Measurements from ENCODE around the gene FAM13A.
"Not testable (repeated sequence)": the region's sequence is repeated elsewhere in the genome, so short reads cannot be mapped to it uniquely, and the experiment has no call there.

The FAM13A gene

DNA sequence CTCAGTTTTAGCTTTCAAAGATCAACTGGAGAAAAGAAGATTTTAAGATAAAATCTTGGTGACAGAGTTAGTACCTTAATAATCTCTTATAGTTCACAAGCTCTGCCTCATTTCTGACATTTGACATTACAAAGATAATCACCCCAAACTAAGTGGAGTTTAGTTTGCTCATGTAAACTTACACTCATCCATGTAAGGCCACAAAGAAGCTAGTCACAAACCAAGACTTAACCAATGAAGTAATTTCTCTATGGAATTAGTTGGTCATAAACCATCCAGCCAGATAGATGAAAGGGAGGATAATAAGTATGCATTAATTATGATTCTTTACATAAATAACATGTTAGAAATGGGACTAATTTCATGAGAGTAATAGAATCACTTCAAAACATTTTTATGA is 159.2 kb downstream of the FAM13A start:
- no peak for DNase-seq (ENCODE audit: low read depth)

DNA sequence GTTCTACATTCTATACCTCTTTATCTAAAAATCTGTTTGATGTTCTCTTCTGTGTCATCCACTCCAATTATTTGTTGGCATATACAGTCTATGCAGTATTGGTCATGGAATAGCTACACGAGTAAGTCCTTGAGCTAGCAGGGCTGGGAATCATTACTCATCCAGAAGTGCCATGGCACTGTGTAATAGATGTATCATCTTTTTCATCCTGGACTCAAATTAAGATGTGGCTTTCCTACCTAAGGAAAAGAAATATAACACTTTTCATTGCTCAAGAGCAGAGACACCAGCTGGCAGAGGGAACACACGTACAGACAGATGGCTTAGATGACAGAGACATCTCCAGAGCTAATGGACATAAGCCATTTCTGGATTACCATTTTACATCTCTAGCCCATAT is 159.8 kb downstream of the FAM13A start:
- no peak for DNase-seq (ENCODE audit: low read depth)

DNA sequence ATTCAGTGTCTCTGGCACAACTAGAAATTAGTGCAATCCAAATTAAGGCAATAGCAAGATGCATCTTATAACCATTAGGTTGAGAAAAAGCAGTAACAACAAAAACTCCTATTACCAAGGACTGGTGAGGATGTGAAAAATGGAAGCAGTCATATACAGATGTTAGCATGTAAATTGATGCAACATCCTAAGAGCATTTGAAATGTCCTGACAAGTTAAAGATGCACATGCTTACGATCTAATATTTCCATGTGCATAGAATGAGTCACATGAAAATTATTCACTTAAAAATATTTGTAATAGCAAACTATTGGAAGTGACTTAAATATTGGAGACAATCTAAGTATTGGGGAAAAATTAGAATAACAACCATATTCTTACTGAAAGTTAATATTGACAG is 163.0 kb downstream of the FAM13A start:
- DNase-seq (ENCODE audit: low read depth): no peak

DNA sequence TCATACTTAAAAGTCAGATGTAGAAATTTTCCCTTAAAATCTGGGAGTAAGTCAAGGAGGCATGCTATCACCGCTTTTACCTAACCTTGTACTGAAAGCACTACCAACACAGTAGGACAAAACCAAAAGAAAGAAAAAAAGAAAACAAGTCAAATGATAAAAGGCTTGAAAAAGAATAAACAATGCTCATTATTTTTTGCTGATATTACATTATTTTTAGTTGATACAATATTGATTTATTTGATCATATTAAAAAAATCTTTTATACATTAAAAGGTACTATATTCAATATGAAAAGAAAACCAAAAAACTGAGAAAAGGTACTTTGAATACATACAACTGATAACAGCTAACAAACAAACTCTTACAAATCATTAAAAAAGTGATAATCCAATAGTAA is 164.3 kb downstream of the FAM13A start:
- DNase-seq (ENCODE audit: low read depth): no peak

DNA sequence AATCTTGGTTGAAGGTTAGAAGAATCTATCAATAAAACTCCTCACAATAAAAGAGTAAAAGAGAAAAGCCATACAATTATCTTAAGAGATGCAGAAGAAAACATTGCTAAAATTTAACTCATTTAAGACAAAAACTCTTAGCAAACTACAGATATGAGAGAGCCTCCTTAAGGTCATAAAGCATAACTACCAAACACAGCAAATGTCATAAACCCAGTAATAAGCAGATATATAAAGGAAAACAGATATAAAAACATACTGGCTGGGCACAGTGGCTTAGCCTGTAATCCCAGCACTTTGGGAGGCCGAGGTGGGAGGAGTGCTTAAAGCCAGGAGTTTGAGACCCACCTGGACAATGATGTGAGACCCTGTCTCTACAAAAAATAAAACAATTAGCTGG is 165.3 kb downstream of the FAM13A start:
- DNase-seq (ENCODE audit: low read depth): no peak

DNA sequence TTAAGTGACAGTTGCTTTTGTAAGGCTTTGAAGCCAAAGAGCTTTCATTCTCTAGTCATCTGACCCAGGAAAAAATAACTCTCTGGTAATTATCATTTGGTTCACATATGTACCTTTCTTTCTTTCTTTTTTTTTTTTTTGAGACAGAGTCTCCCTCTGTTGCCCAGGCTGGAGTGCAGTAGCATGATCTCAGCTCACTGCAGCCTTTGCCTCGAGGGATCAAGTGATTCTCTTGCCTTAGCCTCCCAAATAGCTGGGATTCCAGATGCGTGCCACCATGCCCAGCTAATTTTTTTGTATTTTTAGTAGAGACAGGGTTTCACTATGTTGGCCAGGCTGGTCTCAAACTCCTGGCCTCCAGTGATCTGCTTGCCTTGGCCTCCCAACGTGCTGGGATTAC is 169.6 kb downstream of the FAM13A start:
- DNase-seq (ENCODE audit: low read depth): not testable (repeated sequence)

- no peak for DNase-seq (ENCODE audit: low read depth)
These were observed 175.8 kb downstream of the FAM13A start for GRCh38 chr4:88881227-88881569.

DNA sequence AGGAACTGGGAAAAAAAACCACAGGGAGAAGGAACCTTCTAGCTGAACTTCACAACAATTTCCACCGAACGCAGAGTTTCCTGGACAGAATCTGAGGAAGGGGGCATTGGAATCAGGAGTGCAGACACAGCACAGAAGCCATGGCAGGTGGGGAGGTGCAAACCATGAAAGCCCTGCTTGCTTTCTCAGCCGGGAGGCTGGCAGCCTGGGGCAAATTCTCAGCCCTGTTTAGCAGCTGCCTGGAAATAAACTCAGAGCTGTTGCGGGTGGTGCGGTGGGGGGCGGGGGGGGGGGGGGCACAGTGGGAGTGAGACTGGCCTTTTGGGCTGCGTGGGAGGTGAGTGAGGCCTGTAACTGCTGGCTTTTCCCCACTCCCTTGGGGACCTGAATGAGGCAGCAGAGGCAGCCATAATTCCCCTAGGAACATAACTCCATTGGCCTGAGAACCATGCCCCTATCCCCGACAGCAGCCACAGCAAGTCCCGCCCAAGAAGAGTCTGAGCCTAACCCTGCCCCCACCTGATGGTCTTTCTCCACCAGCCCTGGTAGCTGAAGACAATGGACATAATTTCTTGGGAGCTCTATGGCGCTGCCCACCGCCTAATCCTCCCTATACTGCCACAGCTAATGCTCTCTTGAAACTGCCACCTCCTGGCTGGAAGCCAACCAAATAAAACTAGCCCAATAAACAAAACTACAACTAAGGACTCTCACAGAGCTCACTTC is 176.3 kb downstream of the FAM13A start:
- no peak for DNase-seq (ENCODE audit: low read depth)

DNA sequence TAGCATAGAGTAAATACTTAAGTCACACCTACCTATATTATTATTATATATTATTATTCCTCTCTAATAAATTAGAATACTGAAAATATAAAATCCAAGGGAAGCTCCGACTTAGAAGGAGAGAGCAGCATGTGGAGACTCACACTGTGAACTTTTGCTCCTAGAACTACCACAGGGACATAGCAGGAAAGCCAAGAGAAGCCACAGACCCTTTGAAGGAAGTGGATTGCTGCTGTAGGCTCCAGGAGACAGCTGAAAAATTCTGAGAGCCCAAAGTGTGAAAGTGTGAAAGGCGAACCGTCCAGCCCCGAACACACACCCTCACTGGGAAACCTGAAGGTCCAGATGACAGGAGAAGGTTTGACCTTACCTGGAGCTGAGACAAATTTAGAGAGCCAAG is 177.0 kb downstream of the FAM13A start:
- DNase-seq (ENCODE audit: low read depth): no peak

- DNase-seq (ENCODE audit: low read depth): no peak
These were observed 178.3 kb downstream of the FAM13A start for GRCh38 chr4:88878642-88879041.

DNA sequence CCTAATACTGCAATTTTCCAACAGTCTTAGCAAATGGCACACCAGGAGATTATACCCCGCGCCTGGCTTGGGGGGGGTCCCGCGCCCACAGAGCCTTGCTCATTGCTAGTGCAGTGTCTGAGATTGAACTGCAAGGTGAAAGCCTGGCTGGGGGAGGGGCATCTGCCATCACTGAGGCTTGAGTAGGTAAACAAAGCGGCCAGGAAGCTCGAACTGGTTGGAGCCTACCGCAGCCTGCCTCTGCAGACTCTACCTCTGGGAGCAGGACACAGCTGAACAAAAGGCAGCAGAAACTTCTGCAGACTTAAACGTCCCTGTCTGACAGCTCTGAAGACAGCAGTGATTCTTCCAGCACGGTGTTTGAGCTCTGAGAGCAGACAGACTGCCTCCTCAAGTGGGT is 186.6 kb downstream of the FAM13A start:
- no peak for DNase-seq (ENCODE audit: low read depth)

- DNase-seq (ENCODE audit: low read depth): no peak
These were observed 188.5 kb downstream of the FAM13A start for GRCh38 chr4:88868510-88868909.

- no peak for DNase-seq (ENCODE audit: low read depth)
These were observed 190.0 kb downstream of the FAM13A start for GRCh38 chr4:88866862-88867550.

- no peak for DNase-seq (ENCODE audit: low read depth)
These were observed 191.5 kb downstream of the FAM13A start for GRCh38 chr4:88865466-88865865.

DNA sequence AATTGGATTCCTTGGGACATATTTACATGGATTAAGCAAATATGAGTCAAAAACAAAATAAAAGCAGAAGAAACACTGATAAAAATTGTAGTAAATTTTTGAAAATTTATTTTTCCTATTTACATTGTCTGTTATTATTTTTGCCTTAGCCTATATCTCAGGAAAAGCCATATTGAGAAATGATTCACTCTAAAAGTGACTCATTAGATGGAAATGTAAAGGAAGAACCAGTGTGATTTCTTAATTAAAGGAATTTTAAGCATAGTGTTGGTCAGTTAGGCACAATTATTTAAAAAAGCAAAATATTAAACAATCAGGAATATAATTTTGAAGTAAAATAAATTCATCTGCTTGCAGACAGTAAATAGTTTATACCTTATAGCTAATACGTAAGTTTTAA is 191.9 kb downstream of the FAM13A start:
- no peak for DNase-seq (ENCODE audit: low read depth)

GRCh38 chr4:88860586-88860985 is 196.4 kb downstream of the FAM13A start:
- DNase-seq (ENCODE audit: low read depth): no peak

DNA sequence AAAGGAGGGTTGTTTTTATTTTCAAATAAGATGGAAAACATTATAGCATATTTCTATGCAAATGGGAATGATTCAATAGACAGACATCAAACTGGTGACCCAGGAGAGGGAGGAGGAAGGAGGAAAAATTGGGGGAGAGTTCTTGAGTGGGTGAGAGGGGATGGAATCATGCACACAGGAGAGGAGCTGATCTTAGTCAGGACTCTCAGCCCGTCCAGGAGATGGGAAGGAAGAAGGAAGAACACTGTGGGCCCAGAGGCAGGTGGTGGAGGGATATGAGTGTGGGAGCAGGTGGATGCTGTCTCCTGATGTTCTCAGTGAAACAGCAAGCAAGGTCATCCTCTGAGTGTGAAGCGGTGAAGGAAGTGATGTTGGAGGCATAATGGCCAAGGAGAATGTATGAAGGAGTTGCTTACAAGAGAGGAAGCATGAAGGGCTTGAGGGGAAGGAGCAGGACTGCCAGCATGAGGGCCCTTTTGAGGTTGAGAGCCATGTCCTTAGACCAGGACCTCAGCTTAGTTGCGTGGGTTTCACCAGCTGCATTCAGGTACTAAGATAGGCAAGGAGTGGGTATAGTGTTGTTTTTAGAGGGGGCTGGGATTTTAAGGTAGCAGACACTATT is 197.7 kb downstream of the FAM13A start:
- DNase-seq (ENCODE audit: low read depth): no peak

GRCh38 chr4:88858752-88859151 is 198.2 kb downstream of the FAM13A start:
- DNase-seq (ENCODE audit: low read depth): no peak

DNA sequence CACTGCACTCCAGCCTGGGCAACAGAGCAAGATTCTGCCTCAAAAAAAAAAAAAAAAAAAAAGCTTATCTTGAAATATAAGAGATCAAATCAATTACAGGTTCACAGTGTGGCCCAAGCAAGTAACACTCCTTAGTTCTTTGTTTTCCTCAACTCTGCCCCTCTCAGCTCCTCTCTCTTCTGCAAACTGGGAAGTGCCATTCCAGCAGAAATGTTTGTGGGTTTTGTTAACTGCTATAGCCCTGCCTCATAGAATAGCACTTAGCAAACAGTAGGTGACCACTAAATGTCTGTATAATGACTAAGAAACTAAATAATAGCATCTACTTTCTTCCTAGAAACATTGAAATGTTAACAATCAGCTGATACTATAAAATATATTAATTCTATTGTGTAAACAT is 199.4 kb downstream of the FAM13A start:
- no peak for DNase-seq (ENCODE audit: low read depth)

DNA sequence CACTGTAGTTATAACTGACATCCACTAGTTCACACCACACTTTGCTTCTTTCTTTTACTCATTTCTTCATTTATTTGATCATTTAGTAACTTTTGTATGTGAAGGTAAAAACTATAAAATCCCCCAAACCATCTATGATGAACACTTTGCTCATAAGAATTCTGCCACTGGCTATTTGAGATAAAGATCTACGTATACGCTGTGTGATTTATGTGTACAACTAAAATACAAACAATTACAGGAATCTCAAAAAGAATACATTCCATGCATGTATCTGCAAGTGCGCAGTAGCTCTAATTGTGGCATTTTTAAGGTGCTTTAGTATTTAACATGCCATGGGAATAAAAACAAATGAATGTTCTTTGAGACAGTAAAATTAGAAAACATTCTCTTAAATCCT is 202.5 kb downstream of the FAM13A start:
- no peak for DNase-seq (ENCODE audit: low read depth)

DNA sequence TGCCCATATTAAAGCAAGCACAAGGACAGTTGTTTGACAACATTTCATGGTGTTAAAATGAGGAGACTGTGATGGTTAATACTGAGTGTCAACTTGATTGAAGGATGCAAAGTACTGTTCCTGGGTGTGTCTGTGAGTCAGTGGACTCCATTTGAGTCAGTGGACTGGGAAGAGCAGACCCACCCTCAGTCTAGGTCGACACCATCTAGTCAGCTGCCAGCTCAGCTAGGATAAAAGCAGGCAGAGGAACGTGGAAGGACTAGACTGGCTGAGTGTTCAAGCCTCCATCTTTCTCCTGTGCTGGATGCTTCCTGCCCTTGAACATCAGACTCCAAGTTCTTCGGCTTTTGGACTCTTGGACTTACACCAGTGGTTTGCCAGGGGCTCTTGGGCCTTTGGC is 203.4 kb downstream of the FAM13A start:
- DNase-seq (ENCODE audit: low read depth): not testable (repeated sequence)

GRCh38 chr4:88846206-88846790 is 210.7 kb downstream of the FAM13A start:
- DNase-seq (ENCODE audit: low read depth): no peak

- no peak for DNase-seq (ENCODE audit: low read depth)
These were observed 213.8 kb downstream of the FAM13A start for GRCh38 chr4:88843067-88843685.

Measured in activated gamma-delta T cell treated with anti-CD3 and anti-CD28 coated beads, Interleukin-2, amount 50 U/mL, for 16 hours (primary cell).